RWPE1 (cell line): ENCODE results near the gene CTR9.

Experiments used
- CTCF ChIA-PET: fragments of 350-600 bp; sonication (Branson Sonifier 250); formaldehyde crosslinking; extraction: SDS; loops from one replicate; lab custom pipeline; 2021; lab: Yijun Ruan, JAX
- POLR2A ChIA-PET: fragments of 400-600 bp; formaldehyde crosslinking; extraction: SDS; loops from one replicate; lab custom pipeline; 2020; ENCODE audit warnings: antibody characterized with exemption; ENCODE audit not compliant: low non-redundant PET; lab: Yijun Ruan, JAX
- DNase-seq: peaks from one replicate; pipeline ENCODE4 v3.0.0; 2012; ENCODE audit warnings: low spot score
- H3K27ac ChIP-seq: fragments of 450-650 bp; 2 replicates; pipeline ENCODE4 v1.5.1; 2017
- TF ChIP-seq, protein P1 (sequence below): fragments of 450-650 bp; conservative IDR thresholded peaks from 2 replicates; pipeline ENCODE4 v1.5.1; 2017; ENCODE audit warnings: low read depth, mild to moderate bottlenecking

Gene CTR9

DNA sequence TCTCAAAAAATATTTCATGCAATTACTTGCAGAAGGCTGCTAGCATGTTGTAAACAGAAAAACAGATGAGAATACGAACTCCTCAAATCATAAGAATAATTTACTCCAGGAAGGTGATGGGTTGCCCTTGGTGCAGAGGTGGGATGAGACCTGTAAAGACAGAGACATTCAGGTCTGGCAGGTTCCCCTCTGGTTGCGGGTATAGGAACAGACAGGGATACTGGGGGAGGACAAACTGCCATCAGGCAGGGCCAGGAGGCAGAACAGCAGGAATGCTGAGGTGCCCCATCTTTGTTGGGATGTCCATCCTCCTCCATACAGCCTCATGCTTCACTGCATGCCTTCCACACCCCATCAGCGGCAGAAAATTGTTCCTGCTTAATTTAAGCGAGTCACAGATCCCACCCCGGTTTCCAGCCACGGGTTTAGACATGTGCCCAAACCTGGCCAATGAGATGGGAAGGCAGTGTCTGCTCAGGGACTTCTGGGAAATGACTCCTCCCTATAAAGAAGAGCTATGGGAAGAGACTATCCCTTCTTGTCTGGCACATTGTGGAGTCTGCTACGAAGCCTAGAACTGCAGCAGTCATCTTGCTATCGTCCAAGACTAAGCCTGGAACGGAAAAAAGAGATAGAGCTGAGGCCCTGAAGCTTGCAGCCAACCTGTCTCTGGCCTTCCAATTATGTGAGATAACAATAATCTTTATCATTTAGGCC, 34.3 kb upstream of the CTR9 start:
- TF ChIP-seq, protein P1, sequence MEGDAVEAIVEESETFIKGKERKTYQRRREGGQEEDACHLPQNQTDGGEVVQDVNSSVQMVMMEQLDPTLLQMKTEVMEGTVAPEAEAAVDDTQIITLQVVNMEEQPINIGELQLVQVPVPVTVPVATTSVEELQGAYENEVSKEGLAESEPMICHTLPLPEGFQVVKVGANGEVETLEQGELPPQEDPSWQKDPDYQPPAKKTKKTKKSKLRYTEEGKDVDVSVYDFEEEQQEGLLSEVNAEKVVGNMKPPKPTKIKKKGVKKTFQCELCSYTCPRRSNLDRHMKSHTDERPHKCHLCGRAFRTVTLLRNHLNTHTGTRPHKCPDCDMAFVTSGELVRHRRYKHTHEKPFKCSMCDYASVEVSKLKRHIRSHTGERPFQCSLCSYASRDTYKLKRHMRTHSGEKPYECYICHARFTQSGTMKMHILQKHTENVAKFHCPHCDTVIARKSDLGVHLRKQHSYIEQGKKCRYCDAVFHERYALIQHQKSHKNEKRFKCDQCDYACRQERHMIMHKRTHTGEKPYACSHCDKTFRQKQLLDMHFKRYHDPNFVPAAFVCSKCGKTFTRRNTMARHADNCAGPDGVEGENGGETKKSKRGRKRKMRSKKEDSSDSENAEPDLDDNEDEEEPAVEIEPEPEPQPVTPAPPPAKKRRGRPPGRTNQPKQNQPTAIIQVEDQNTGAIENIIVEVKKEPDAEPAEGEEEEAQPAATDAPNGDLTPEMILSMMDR = no peak
- CTCF ChIA-PET = interaction anchor here (0.6 kb wide), 1 partner anchor 12 kb away, joined by 8 read pairs; no protein-coding TSS in a partner anchor
- POLR2A ChIA-PET = no interaction called here
- no peak for DNase-seq
- H3K27ac ChIP-seq = no peak overlapping the region

DNA sequence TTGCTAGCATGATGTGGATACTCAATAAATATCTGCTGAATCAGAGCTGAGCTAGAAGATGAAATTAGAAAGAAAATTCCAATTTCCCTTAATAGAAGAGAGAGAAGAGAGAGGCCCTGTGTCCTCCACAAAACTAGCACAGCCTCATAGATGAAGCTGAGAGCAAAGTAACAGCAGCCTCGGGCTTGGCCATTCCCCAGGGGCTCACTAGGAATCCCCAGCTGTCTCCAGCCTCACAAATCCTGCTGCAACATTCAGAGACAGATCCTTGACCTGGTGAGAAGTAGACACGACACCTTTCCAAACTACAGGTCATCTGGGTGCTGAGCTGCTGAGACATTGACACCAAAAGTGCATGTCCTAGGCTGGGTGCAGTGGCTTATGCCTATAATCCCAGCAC, 31.4 kb upstream of the CTR9 start:
- DNase-seq = no peak
- TF ChIP-seq, protein P1 = no peak
- no peak overlapping the region for H3K27ac ChIP-seq
- ChIA-PET CTCF (no interaction called here), POLR2A (no interaction called here)

DNA sequence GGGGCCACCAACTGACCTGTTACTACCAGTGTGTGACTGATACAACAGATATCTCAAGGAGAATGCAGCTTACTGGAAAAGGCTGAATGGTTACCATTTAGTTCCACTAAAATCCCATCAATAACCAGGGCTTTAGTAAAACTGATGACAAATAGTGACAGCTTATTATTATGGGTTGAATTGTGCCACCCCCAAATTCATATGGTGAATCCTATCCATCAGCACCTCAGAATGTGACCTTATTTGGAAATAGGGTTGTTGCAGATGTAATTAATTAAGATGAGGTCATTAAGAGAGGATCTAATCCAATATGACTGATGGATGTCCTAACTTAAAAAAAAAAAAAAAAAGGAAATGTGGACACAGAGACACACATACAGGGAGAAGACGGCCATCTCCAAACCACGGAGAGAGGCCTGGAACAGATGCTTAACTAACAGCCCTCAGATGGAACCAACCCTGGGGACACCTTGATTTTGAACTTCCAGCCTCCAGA, 30.1 kb upstream of the CTR9 start:
- DNase-seq = no peak
- ChIA-PET CTCF (no interaction called here), POLR2A (no interaction called here)
- TF ChIP-seq, protein P1 = no peak
- H3K27ac ChIP-seq = no peak overlapping the region

DNA sequence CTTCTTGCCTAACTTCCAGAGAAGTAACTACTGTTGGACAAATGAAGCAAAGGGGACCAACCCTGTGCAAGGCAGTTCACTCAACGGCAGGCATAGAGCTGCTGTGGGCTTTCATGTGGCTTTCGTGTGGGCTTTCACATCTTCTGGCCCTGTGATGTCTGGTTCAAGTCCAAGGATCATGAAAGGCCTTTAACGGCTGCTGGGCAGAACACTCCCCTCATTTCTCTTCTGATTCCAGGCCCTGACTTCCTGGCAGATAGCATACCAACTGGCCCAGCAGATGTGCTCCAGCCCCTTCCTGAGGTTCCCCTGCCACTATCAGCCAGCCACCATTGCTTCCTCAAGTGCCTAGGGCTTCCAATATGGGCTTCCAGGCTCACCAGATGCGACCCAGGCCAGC, 28.7 kb upstream of the CTR9 start:
- no peak overlapping the region for H3K27ac ChIP-seq
- ChIA-PET POLR2A (no interaction called here), CTCF (interaction anchor here (0.7 kb wide), 1 partner anchor 321 kb away, joined by 3 read pairs; no protein-coding TSS in a partner anchor)
- TF ChIP-seq, protein P1 = no peak
- DNase-seq = no peak

DNA sequence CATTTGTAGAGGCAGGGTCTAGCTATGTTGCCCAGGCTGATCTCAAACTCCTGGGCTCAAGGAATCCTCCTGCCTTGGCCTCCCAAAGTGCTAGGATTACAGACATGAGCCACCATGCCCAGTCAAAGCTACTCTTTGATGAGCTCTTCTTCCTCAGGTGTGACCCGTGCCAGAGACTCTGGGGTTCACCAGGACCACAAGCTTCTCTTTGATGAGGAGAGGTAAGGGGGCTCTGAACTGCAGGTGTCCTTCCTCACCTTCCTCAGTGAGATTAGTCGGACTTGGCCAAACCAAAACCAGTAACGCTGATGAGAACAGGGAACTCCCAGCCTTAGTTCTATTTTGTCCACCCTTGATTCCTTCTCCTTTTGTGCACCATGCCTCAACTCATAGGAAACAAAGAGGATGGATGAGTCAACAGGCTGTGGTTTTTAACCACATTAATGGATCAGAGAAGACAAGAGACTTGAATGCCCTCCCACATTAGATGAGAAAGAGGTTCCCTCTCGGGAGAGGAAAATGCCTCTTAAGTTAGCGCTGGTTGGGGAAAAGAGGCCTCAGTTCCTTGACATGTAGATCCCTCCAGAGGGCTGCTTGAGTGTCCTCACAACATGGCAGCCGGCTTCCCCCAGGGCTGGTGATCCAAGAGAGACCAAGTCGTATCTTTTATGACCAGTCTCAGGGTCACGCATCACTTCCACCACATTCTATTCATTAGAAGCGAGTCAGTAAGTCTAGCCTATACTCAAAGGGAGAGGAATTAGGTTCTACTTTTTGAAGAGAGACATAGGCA, 25.7 kb upstream of the CTR9 start:
- POLR2A ChIA-PET = no interaction called here
- TF ChIP-seq, protein P1 = no peak
- CTCF ChIA-PET = interaction anchor here (0.7 kb wide), 2 partner anchors 76 to 736 kb away, joined by 3 to 4 read pairs; no protein-coding TSS in a partner anchor
- no peak overlapping the region for H3K27ac ChIP-seq
- DNase-seq = peak; percentile 59

DNA sequence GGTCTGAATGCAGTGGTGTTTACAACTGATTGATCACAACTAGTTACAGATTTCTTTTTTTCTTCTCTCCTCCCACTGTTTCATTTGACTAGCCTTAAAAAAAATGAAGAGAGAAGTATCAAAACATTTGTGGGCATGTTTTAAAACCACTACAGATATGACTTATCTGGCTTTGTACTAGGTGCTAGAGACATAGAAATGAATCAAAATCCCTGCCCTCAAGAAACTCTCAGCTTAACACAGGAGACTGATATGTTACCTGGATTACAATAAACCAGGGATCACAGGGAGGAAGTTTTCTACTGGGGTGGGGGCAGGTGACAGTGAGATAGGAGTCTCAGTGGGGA, 25.2 kb upstream of the CTR9 start:
- DNase-seq = no peak
- no peak overlapping the region for H3K27ac ChIP-seq
- TF ChIP-seq, protein P1 = no peak
- POLR2A ChIA-PET = no interaction called here
- CTCF ChIA-PET = interaction anchor here (0.7 kb wide), 1 partner anchor 736 kb away, joined by 4 read pairs; no protein-coding TSS in a partner anchor
